AG09319 (cell line): ENCODE measurements around the gene KCNT1.

Experiments
- DNase-seq: peaks from one replicate; pipeline ENCODE4 v3.0.0-alpha.2; 2010; ENCODE audit warnings: low read depth; ENCODE audit errors: extremely low read depth
- TF ChIP-seq, protein P1 (sequence below): IDR thresholded peaks from 2 replicates; pipeline ENCODE4 v1.5.1; 2011; ENCODE audit warnings: low read depth, mild to moderate bottlenecking, inconsistent platforms, low read length, moderate library complexity

Gene KCNT1

DNA sequence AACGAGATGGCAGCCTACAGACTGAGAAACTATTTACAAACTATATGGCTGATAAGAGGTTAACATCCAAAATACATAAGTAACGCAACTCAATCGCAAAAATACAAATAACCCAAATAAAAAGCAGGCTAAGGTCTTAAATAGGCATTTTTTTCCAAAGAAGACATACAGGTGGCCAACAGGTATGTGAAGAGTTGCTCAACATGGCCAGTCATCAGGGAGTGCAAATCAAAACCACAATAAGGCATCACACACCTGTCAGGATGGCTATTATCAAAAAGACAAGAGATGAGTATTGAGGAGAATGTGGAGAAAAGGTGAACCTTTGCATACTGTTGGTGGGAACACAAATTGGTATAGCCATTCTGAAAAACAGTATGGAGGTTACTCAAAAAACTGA is 131.9 kb downstream of the KCNT1 start:
- TF ChIP-seq, protein P1, sequence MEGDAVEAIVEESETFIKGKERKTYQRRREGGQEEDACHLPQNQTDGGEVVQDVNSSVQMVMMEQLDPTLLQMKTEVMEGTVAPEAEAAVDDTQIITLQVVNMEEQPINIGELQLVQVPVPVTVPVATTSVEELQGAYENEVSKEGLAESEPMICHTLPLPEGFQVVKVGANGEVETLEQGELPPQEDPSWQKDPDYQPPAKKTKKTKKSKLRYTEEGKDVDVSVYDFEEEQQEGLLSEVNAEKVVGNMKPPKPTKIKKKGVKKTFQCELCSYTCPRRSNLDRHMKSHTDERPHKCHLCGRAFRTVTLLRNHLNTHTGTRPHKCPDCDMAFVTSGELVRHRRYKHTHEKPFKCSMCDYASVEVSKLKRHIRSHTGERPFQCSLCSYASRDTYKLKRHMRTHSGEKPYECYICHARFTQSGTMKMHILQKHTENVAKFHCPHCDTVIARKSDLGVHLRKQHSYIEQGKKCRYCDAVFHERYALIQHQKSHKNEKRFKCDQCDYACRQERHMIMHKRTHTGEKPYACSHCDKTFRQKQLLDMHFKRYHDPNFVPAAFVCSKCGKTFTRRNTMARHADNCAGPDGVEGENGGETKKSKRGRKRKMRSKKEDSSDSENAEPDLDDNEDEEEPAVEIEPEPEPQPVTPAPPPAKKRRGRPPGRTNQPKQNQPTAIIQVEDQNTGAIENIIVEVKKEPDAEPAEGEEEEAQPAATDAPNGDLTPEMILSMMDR, result no peak
- no peak for DNase-seq

- TF ChIP-seq, protein P1, result no peak
- DNase-seq, result no peak
These were observed 133.1 kb downstream of the KCNT1 start for GRCh38 chr9:135835131-135835530.

- TF ChIP-seq, protein P1, result no peak
- no peak for DNase-seq
These were observed 137.5 kb downstream of the KCNT1 start for GRCh38 chr9:135839516-135839915.

DNA sequence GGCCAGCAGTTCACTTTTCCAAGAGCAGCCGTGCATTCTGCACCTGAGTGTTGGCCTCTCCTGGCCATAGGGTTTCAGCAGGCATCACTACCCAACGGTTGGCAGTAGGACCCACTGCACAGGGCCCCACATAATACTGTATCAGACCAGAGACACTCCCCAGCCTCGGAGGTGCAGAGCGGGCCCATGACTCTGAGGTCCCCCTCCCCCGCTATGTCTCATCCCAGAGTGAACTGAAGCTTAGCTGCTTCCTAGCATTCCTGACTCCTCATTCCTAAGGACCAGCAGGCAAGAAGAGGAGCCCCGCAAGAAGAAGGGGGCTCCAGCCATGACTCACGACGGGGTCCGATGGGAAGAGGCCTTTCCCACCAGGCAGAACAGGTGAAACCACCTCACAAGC is 138.1 kb downstream of the KCNT1 start:
- DNase-seq, result no peak
- TF ChIP-seq, protein P1, result no peak

DNA sequence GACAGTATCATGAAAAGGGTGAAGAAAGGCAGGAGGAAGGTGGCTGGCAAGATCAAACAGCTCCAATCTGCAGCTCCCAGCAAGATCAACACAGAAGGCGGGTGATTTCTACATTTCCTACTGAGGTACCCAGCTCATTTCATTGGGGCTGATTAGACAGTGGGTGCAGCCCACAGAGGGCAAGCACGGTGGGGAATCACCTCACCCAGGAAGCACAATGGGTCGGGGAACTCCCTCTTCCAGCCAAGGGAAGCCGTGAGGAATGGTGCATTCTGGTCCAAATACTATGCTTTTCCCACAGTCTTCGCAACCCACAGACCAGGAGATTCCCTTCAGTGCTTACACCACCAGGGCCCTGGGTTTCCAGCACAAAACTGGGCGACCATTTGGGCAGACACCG is 138.6 kb downstream of the KCNT1 start:
- no peak for DNase-seq
- TF ChIP-seq, protein P1, result no peak
